HG02610 (cell line): ENCODE data around the gene HYPK.
A peak's percentile ranks its signal among the peaks of the same experiment; 100 is the strongest.

Source experiments
- ATAC-seq: cut with Tn5 transposase; IDR thresholded peaks from one replicate; pipeline ENCODE4 v1.9.1; 2021; ENCODE audit warnings: mild to moderate bottlenecking, moderate library complexity; ENCODE audit not compliant: unreplicated experiment

Gene HYPK, protein sequence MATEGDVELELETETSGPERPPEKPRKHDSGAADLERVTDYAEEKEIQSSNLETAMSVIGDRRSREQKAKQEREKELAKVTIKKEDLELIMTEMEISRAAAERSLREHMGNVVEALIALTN

DNA sequence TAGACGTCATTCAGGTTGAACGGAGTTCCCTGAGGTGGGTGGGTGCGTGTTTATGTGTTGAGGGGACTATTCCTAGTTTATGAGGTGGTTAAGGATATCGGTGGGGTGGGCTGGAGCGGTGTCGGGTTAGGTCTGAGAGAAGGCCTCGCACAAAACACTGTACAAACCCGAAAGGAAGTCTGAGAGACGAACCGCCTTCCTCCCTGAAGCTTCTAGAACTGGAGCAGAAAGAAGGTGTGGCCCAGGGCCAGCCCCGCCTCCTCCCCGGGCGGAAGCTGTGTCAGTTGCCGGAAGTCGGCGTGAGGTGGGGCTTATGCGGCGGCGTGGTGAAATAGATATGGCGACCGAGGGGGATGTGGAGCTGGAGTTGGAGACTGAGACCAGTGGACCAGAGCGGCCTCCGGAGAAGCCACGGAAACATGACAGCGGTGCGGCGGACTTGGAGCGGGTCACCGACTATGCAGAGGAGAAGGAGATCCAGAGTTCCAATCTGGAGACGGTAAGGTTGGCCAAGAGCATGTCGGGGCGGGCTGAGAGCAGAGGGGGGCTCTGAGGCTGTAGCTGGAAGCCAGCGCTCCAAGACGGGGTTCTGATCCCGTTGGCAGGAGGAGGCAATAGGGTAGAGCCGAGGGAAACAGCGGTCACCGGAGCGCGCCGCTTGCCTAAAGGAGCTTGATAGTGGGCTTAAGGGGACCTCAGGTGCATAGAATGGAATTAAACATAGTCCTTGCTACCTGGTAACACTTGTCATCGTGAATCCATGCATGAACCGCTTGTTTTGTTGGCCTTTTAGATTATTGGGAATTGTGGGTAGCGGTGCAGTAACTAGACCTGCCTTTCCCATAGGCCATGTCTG, at the start of gene HYPK:
Gene HYPK (plus strand): TSS at position 314 of the 856 bp plus-strand sequence. CDS start 24 bp downstream, at position 338.
- ATAC-seq: peak; percentile 79

DNA sequence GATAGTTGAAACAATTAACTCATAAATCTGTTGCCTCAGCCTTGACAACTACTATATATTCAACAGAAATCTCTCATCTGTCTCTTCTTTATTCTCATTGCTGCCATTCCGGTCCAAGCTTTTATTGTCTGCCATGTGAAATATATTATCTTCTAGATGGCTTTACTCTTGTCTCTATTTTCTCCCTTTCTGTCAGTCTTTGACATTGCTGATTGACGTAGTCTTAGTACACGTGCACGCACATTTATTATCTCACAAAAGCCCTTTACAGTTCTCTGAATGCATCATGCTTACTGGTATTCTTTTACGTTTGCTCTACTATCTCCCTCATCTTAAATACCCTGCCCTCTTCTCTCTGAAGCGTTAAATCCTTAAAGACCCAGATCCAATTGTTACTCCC, 48.5 kb upstream of the HYPK start:
- ATAC-seq: no peak

GRCh38 chr15:43762824-43763223, 37.6 kb upstream of the HYPK start:
- ATAC-seq: no peak

- ATAC-seq: no peak
These were observed 36.5 kb upstream of the HYPK start for GRCh38 chr15:43763819-43764446.

DNA sequence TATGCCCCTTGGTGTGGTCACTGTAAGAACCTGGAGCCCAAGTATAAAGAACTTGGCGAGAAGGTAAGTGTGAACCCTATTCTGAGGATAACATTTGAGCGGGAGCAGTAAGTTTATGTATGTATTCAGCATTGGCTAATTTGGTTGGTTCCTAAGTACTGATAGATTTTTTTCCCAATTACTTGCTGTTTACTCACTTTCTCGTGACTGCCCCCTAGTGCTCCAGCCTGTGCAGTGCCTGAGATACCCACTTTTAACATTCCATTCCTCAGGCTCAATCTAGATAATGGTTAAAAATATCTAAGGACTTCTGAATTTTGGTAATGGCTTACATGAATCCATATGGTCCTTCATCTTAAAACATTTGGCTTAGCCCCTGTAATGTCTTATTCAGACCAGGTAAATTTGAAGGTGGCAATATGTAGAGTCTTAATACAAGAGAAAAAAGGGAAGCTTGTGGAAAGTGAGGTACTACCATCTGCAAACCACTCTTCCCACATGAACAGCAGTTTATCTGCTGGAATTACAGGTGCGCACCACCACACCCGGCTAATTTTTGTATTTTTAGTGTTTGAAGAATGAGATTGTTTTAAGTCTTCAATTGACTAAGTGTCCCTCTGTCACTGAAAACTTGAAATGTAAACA, 30.7 kb upstream of the HYPK start:
- ATAC-seq: no peak

- ATAC-seq: no peak
These were observed 28.6 kb upstream of the HYPK start for GRCh38 chr15:43771816-43772215.

DNA sequence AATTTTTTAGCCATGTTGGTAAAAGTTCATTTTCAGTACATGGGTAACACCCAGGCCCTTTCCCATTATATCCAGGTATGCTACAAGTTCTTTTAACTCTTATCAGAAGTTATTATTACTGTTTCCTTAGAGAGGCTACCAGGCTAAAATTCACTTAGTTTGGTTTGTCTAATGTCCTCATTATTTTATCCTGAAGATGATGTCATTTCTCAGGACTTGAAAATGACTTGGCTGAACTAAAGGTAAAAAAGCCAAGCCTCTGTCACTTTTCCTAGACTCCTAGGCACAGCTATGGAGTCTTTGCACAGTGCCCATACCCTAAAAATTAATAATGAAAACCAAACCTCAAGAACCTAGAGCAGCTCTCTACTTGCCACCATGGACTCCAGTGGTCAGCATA, 27.8 kb upstream of the HYPK start:
- no peak for ATAC-seq

DNA sequence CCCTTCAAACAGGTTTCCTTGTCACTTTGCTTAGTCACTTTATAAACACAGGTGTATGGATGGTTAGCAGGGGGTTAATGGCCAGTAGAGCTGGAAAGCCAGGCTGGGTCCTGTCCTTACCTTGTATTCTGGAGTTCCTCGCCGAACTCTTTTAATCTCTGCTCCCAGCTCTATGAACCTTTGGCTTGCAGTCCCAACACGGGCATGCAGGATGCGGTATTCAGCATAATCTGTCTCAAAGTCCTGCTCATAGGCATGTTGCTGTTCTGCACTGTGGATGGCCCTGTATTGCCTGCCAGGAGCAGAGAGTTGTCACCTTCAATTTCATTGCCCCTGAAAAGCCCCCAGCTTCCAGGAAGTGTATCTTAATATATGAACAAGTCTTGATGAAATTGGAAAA, 26.3 kb upstream of the HYPK start:
- no peak for ATAC-seq

DNA sequence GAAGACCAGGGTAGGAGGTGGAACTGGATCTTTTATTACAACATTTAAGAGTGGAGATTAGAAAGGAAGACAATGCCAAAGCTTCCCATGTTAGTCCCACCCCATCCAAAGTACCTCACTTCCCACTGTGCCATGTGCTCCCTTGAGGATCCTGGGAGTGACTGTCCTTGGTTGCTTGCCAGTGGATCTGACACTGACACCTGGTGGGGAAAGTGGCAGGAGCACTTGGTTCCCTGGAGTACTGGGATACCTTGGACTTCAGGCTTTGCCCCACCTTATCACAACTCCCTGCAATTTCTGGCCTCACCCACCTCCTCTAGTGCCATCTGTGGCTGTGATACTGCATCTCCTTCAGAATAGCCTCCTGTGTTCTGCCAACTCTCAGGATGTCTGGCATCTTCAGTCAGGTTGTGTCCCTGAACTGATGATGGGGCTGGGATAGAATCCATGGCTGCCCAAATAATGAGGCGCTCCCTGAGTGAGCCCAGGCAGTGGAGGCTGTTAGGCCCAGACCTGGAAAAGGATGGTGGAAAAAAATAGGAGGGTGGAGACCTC, 24.9 kb upstream of the HYPK start:
- ATAC-seq: no peak

- peak; percentile 75 for ATAC-seq
These were observed 24.2 kb upstream of the HYPK start for GRCh38 chr15:43776101-43776717.

DNA sequence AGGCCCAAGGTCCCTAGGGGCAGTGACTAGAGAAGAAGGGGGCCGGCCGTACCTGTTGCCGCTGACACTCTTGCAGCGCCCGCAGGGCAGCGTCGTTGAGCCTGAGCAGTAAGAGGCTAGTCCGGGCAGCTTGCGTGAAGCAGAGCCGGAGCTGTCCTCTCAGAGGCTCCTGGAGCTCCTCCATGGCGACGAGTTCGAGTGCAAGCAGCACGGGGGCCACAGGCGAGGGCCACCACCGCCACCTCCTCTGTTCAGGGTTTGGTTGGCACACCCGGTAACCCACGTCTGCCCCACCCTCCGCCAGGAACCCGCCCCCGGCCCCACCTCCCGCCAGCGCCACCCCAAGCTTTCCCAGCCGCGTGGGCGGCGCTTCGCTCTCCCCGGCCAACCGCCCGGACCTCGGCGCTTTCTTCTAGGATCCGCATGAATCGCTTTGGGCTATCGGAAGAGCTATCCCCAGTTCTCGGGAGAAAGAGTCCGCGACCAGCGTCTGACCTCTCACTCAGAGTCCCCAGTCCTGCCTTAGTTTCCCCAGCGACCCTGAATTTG, 23.6 kb upstream of the HYPK start, which contains the start of gene ELL3:
Gene ELL3 (minus strand): TSS at position 249 of the 549 bp plus-strand sequence. CDS start 65 bp downstream, at position 184.
- ATAC-seq: peak; percentile 34

GRCh38 chr15:43777267-43777914, 23.0 kb upstream of the HYPK start:
- peak; percentile 65 for ATAC-seq

DNA sequence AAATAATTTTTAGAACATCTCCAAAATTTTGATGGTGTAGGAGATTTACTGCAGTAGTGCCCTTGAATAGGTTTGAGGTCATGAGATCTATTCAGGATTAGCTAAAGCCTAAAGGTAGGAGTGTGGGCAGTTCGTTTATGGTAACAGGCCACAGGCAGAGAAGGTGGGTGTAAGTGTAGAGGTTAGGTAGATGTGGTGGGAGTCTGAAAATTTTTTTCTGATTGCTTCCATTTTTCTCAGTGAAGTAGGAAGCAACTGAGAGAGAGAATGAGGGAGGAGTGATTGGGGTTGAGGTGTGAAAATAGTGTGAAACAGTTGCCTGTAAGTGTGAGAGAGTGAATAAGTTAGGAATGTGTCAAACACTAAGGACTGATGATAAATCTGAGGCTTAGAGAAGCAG, 21.4 kb upstream of the HYPK start:
- no peak for ATAC-seq

- ATAC-seq: no peak
These were observed 11.0 kb upstream of the HYPK start for GRCh38 chr15:43789409-43789808.

- ATAC-seq: peak; percentile 90
These were observed 8.2 kb upstream of the HYPK start, which contains the start of gene SERF2 for GRCh38 chr15:43791993-43792760. Gene SERF2 (plus strand): TSS chr15:43792320. CDS start chr15:43792377, 57 bp downstream.

DNA sequence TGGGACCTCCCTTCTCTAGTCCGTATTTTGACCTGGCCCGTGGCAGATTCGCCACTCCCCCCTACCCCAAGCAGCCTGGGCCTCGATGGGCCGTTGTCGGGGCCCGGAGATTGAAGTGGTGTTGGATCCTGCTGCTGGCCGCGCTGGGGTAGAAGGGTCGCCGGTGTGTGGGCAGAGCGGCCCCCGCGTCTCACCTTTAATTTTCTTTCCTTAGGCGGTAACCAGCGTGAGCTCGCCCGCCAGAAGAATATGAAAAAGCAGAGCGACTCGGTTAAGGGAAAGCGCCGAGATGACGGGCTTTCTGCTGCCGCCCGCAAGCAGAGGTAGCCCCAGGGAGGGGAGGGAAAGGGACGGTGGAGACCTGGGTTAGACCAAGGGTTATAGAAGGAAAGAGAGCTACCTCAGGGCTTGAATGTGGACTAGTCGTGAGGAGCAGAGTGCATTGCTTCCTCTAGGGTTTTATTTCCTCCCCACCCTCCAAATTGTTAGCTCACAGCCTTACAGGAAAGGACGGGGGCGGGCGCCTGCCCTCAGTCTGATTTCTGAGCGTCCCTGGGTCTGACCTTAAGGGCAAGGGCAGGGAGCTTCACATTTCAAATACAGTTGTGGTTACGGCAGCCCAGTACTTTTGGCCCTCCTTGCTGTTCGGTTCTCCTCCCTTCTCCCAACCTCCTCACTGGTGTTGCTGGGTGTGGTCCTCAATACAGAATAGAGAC, 7.5 kb upstream of the HYPK start:
- ATAC-seq: no peak

DNA sequence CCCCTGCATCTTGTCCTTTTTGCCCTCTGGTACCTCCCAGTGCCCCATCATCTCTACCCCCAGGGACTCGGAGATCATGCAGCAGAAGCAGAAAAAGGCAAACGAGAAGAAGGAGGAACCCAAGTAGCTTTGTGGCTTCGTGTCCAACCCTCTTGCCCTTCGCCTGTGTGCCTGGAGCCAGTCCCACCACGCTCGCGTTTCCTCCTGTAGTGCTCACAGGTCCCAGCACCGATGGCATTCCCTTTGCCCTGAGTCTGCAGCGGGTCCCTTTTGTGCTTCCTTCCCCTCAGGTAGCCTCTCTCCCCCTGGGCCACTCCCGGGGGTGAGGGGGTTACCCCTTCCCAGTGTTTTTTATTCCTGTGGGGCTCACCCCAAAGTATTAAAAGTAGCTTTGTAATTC, 6.8 kb upstream of the HYPK start:
- ATAC-seq: no peak

GRCh38 chr15:43794269-43795037, 5.9 kb upstream of the HYPK start:
- no peak for ATAC-seq
